HL-60 (cell line): Measurements from ENCODE around the gene SRSF1.

Experiments used
- CTCF ChIP-seq: IDR thresholded peaks from one replicate; pipeline ENCODE4 v1.5.1; 2011; ENCODE audit warnings: low read length, control low read depth, inconsistent platforms; ENCODE audit not compliant: insufficient read depth
- GABPA ChIP-seq: IDR thresholded peaks from 2 replicates; pipeline ENCODE4 v1.6.1; 2012; ENCODE audit warnings: low read depth
- POLR2AphosphoS5 ChIP-seq: IDR thresholded peaks from 2 replicates; pipeline ENCODE4 v1.6.1; 2012; ENCODE audit warnings: low read depth
- REST ChIP-seq: IDR thresholded peaks from 2 replicates; pipeline ENCODE4 v1.6.1; 2012; ENCODE audit warnings: low read depth; ENCODE audit not compliant: insufficient replicate concordance
- SPI1 ChIP-seq: IDR thresholded peaks from 2 replicates; pipeline ENCODE4 v1.6.1; 2012; ENCODE audit warnings: low read depth, mild to moderate bottlenecking, borderline replicate concordance

- TF ChIP-seq GABPA (no peak), POLR2AphosphoS5 (no peak), CTCF (no peak), SPI1 (no peak), REST (no peak)
These were observed 35.5 kb downstream of the SRSF1 start for GRCh38 chr17:57971572-57971971.
